SK-N-MC (cell line): Measurements from ENCODE around the gene ORMDL2.

Source experiments
- EZH2 ChIP-seq: fragments of 200-600 bp; sonication (generic); IDR thresholded peaks from one replicate; pipeline ENCODE4 v1.6.1; 2017; ENCODE audit warnings: antibody characterized with exemption
- FOXP2 ChIP-seq: optimal IDR thresholded peaks from 2 replicates; pipeline ENCODE3; 2011; ENCODE audit warnings: mild to moderate bottlenecking, moderate library complexity; ENCODE audit not compliant: insufficient read depth; ENCODE audit errors: extremely low read length, control extremely low read depth
- POLR2AphosphoS5 ChIP-seq: IDR thresholded peaks from 2 replicates; pipeline ENCODE4 v1.6.1; 2012; ENCODE audit warnings: mild to moderate bottlenecking, low read depth, low read length, borderline replicate concordance

- TF ChIP-seq FOXP2 (no peak), POLR2AphosphoS5 (no peak), EZH2 (no peak)
Observed at GRCh38 chr12:55815473-55815872, 2.4 kb upstream of the ORMDL2 start.
